SU-DHL-6 (cell line): ENCODE results near the gene LEFTY1.

Experiments used
- H2AFZ ChIP-seq: fragments of 200-600 bp; sonication (generic); 2 replicates; pipeline ENCODE4 v1.6.1; 2014; ENCODE audit warnings: low read depth, mild to moderate bottlenecking, moderate library complexity, mixed read lengths, antibody characterized with exemption, low read length; ENCODE audit not compliant: severe bottlenecking
- H3F3A ChIP-seq: fragments of 200-600 bp; shearing (Covaris generic); 2 replicates; pipeline ENCODE4 v1.6.0; 2016; ENCODE audit warnings: antibody characterized with exemption, mild to moderate bottlenecking; ENCODE audit not compliant: insufficient read depth
- H3K27ac ChIP-seq: fragments of 200-600 bp; sonication (generic); 2 replicates; pipeline ENCODE4 v1.5.1; 2016; ENCODE audit warnings: low read depth, mild to moderate bottlenecking, low read length, moderate library complexity, mixed read lengths
- H3K27me3 ChIP-seq: fragments of 200-600 bp; sonication (generic), shearing (Covaris generic); 2 replicates; pipeline ENCODE4 v1.6.0; 2014; ENCODE audit warnings: mild to moderate bottlenecking, low read length
- H3K36me3 ChIP-seq: fragments of 200-600 bp; sonication (generic); 2 replicates; pipeline ENCODE4 v1.6.1; 2014; ENCODE audit warnings: mild to moderate bottlenecking, low read length, mixed read lengths
- H3K4me2 ChIP-seq: fragments of 300-600, 200-600 bp; shearing (Covaris generic), sonication (generic); 2 replicates; pipeline ENCODE4 v1.6.0; 2014; ENCODE audit warnings: low read length, low read depth, mild to moderate bottlenecking; ENCODE audit not compliant: poor library complexity, severe bottlenecking
- H3K4me3 ChIP-seq: fragments of 200-600 bp; sonication (generic); 2 replicates; pipeline ENCODE4 v1.5.1; 2014; ENCODE audit warnings: antibody characterized with exemption, low read length, mild to moderate bottlenecking, mixed read lengths; ENCODE audit not compliant: insufficient read depth, poor library complexity, severe bottlenecking
- H3K79me2 ChIP-seq: fragments of 200-600 bp; sonication (generic); 2 replicates; pipeline ENCODE4 v1.6.1; 2014; ENCODE audit warnings: mild to moderate bottlenecking, low read length, moderate library complexity; ENCODE audit not compliant: insufficient read depth
- H3K9ac ChIP-seq: fragments of 200-600 bp; sonication (generic); 2 replicates; pipeline ENCODE4 v1.7.0; 2014; ENCODE audit warnings: mild to moderate bottlenecking, low read length
- H3K9me2 ChIP-seq: fragments of 200-600 bp; sonication (generic); replicated peaks from 2 replicates; pipeline ENCODE4 v1.6.1; 2014; ENCODE audit warnings: low read length; ENCODE audit not compliant: insufficient read depth
- H3K9me3 ChIP-seq: fragments of 200-600 bp; sonication (generic); 2 replicates; pipeline ENCODE4 v1.6.1; 2014; ENCODE audit warnings: low read length, mixed read lengths; ENCODE audit not compliant: insufficient read depth
- H4K20me1 ChIP-seq: fragments of 200-600 bp; sonication (generic); 2 replicates; pipeline ENCODE4 v1.6.1; 2014; ENCODE audit warnings: low read depth, mild to moderate bottlenecking, antibody characterized with exemption, low read length, moderate library complexity, mixed read lengths
- CTCF ChIP-seq: fragments of 200-600 bp; sonication (generic); IDR thresholded peaks from one replicate; pipeline ENCODE4 v1.5.1; 2017; ENCODE audit warnings: antibody characterized with exemption, mild to moderate bottlenecking, low read length, moderate library complexity; ENCODE audit not compliant: insufficient read depth, poor library complexity, severe bottlenecking
- EZH2phosphoT487 ChIP-seq: fragments of 200-600 bp; sonication (generic), shearing (Covaris generic); conservative IDR thresholded peaks from 2 replicates; pipeline ENCODE4 v1.6.1; 2018; ENCODE audit warnings: mild to moderate bottlenecking, antibody characterized with exemption, low read length, moderate library complexity, mixed read lengths

Gene LEFTY1

DNA sequence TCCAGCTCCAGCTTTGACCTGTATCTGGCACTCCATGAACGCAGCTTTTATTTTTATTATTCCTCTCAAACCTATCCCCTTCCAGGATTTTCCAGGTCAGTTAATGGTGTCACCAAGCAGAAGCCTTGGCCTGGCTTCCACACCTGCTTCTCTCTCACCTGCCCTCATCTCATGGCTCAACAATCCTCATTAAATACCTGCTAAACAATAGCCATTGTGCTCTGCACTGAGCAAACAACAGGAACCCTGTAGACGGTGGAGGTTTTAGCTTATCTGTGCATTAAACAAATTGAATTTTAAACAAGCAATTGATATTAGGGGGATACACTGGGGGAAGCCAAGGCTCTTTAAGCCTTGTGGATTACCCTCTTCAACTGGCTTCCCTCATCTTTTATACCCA lies 19.8 kb upstream of the LEFTY1 start:
- no peak overlapping the region for H3K9ac ChIP-seq
- no peaks in the 10 kb centered on the region for H3K9me2 ChIP-seq
- H3K27ac ChIP-seq = no peak overlapping the region
- TF ChIP-seq CTCF (no peak), EZH2phosphoT487 (no peak)
- no peaks in the 10 kb centered on the region for H3F3A ChIP-seq
- no peak overlapping the region for H3K4me3 ChIP-seq
- H3K4me2 ChIP-seq = no peak overlapping the region
- H3K79me2 ChIP-seq = no peaks in the 10 kb centered on the region
- H4K20me1 ChIP-seq = no peaks in the 10 kb centered on the region
- no peak overlapping the region for H2AFZ ChIP-seq
- H3K27me3 ChIP-seq = no peaks in the 10 kb centered on the region
- H3K9me3 ChIP-seq = no peaks in the 10 kb centered on the region
- no peaks in the 10 kb centered on the region for H3K36me3 ChIP-seq

GRCh38 chr1:225908013-225908640 lies 19.2 kb upstream of the LEFTY1 start:
- no peaks in the 10 kb centered on the region for H3K36me3 ChIP-seq
- H3K9me3 ChIP-seq = no peaks in the 10 kb centered on the region
- no peaks in the 10 kb centered on the region for H4K20me1 ChIP-seq
- no peak overlapping the region for H2AFZ ChIP-seq
- H3F3A ChIP-seq = no peaks in the 10 kb centered on the region
- H3K79me2 ChIP-seq = no peaks in the 10 kb centered on the region
- TF ChIP-seq CTCF = no peak
- TF ChIP-seq EZH2phosphoT487 = no peak
- H3K27ac ChIP-seq = no peak overlapping the region
- no peak overlapping the region for H3K4me3 ChIP-seq
- H3K9ac ChIP-seq = no peak overlapping the region
- no peaks in the 10 kb centered on the region for H3K27me3 ChIP-seq
- H3K9me2 ChIP-seq = no peaks in the 10 kb centered on the region
- no peak overlapping the region for H3K4me2 ChIP-seq

DNA sequence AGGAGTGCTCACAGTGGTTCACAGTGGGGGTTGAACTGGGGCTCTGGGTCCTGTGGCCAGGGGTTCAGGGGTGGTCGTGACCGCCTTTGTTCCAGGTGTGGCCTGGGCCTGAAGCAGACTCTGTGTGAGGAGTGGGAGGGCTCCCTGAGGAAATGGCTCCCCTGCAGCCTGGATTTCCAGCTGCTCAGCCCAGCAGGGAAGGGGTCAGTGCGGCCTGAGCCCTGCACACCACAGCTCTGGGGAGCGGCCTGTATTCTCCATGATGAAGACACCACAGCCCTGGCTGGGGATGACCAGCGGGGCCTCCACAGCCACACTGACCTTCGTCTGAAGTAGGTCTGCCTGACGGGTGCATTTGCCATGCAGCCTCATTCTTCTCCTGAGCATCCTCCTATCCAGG lies 18.4 kb upstream of the LEFTY1 start:
- no peak overlapping the region for H3K4me3 ChIP-seq
- H4K20me1 ChIP-seq = no peaks in the 10 kb centered on the region
- H3K79me2 ChIP-seq = no peaks in the 10 kb centered on the region
- no peaks in the 10 kb centered on the region for H3F3A ChIP-seq
- H3K27ac ChIP-seq = no peak overlapping the region
- no peak overlapping the region for H3K4me2 ChIP-seq
- H3K9me2 ChIP-seq = no peaks in the 10 kb centered on the region
- no peaks in the 10 kb centered on the region for H3K36me3 ChIP-seq
- TF ChIP-seq EZH2phosphoT487 (no peak), CTCF (no peak)
- H2AFZ ChIP-seq = no peak overlapping the region
- H3K9ac ChIP-seq = no peak overlapping the region
- no peaks in the 10 kb centered on the region for H3K27me3 ChIP-seq
- H3K9me3 ChIP-seq = no peaks in the 10 kb centered on the region
